Panc1 (cell line): ENCODE data around the gene ABI1. TPM values are rescaled to one million over a fixed set of nuclear protein-coding genes. Genes with fewer than 3 reads are reported as not detected.

Experiments used
- ATAC-seq: fragments of 200-7000 bp; cut with Tn5 transposase; 2 replicates; pipeline ENCODE4 v1.9.1; 2020; ENCODE audit warnings: mild to moderate bottlenecking, moderate library complexity
- BruUV-seq: library from RNA; stranded (reverse); fragments of 400-500 nt; replicated peaks from 2 replicates; lab custom pipeline; 2021; lab: Mats Ljungman, UMichigan
- CTCF ChIA-PET: fragments of 300-600 bp; sonication (Branson Sonifier 250); formaldehyde crosslinking; loops from one replicate; lab custom pipeline; 2022; ENCODE audit warnings: antibody characterized with exemption; lab: Charles Lee
- POLR2A ChIA-PET: fragments of 300-600 bp; sonication (Branson Sonifier 250); formaldehyde crosslinking; loops from one replicate; lab custom pipeline; 2022; ENCODE audit warnings: antibody characterized with exemption; lab: Charles Lee
- DNase-seq: peaks from one replicate; pipeline ENCODE4 v3.0.0-alpha.2; 2010; ENCODE audit warnings: low read depth, low spot score
- H3K27ac ChIP-seq: 2 replicates; pipeline ENCODE4 v1.5.1; 2011; ENCODE audit warnings: mild to moderate bottlenecking, low read length, inconsistent platforms
- H3K27me3 ChIP-seq: fragments of 200-500 bp; sonication (Bioruptor generic); 2 replicates; pipeline ENCODE4 v1.6.0; 2014; ENCODE audit warnings: low read length, inconsistent platforms; ENCODE audit not compliant: control insufficient read depth, insufficient read depth
- H3K36me3 ChIP-seq: fragments of 200-500 bp; sonication (Bioruptor generic); 2 replicates; pipeline ENCODE4 v1.5.1; 2014; ENCODE audit warnings: inconsistent platforms, mild to moderate bottlenecking, low read length, moderate library complexity; ENCODE audit not compliant: control insufficient read depth, insufficient read depth
- H3K4me1 ChIP-seq: 2 replicates; pipeline ENCODE4 v1.5.1; 2011; ENCODE audit warnings: inconsistent platforms, mild to moderate bottlenecking, low read length, moderate library complexity; ENCODE audit not compliant: control insufficient read depth, insufficient read depth
- H3K4me3 ChIP-seq, 2 experiments: 2 replicates each; pipeline ENCODE4 v1.5.1; 2011 to 2012; ENCODE audit warnings: low read depth in 2 of 2, low read length in 2 of 2, mild to moderate bottlenecking in 2 of 2, inconsistent platforms in 1 of 2, moderate library complexity in 1 of 2
- H3K9me3 ChIP-seq: fragments of 200-500 bp; sonication (Bioruptor generic); 2 replicates; pipeline ENCODE4 v1.5.1; 2014; ENCODE audit warnings: low read depth, mild to moderate bottlenecking, inconsistent platforms, low read length, moderate library complexity; ENCODE audit not compliant: control insufficient read depth, insufficient read depth
- CTCF ChIP-seq: fragments of 450-650 bp; IDR thresholded peaks from 2 replicates; pipeline ENCODE4 v1.5.1; 2017; ENCODE audit warnings: mild to moderate bottlenecking
- POLR2AphosphoS5 ChIP-seq: IDR thresholded peaks from 2 replicates; pipeline ENCODE4 v1.6.1; 2012; ENCODE audit warnings: mild to moderate bottlenecking, low read depth, low read length, moderate library complexity
- REST ChIP-seq, 2 experiments: IDR thresholded peaks; 2 replicates each; pipeline ENCODE4 v1.6.1; 2011 to 2012; ENCODE audit warnings: low read depth in 2 of 2, control low read depth in 1 of 2, low read length in 1 of 2, mild to moderate bottlenecking in 1 of 2, moderate library complexity in 1 of 2; ENCODE audit not compliant: insufficient read depth in 1 of 2
- SIN3A ChIP-seq: IDR thresholded peaks from 2 replicates; pipeline ENCODE4 v1.6.1; 2012; ENCODE audit warnings: low read depth, mild to moderate bottlenecking, low read length, moderate library complexity, borderline replicate concordance; ENCODE audit not compliant: insufficient read depth
- TCF7L2 ChIP-seq: IDR thresholded peaks from 2 replicates; pipeline ENCODE4 v1.6.1; 2011; ENCODE audit warnings: mild to moderate bottlenecking, low read depth, low read length, inconsistent platforms
- in situ Hi-C: cut with HindIII; loops from 2 replicates; pipeline ENCODE4 v1.10.0; 2016; ENCODE audit warnings: low sequenced_read_pairs, low pct_unique_long_range_greater_than_20kb
- intact Hi-C: fragments of 100-400 bp; cut with micrococcal nuclease; formaldehyde crosslinking; loops from one replicate; pipeline ENCODE4 v1.10.0; 2022; ENCODE audit not compliant: unreplicated experiment
- total RNA-seq: library from RNA; stranded (reverse); gene quantifications from one replicate; pipeline ENCODE4 v1.2.1, GENCODE V29; 2021; ENCODE audit not compliant: unreplicated experiment

The ABI1 gene
- total RNA-seq, 1 experiment from 2014 or later, result 35.2 TPM

GRCh38 chr10:26855186-26855585 is 5.6 kb downstream of the ABI1 start:
- in situ Hi-C loops, result no loop called here
- TF ChIP-seq SIN3A (no peak), CTCF (no peak), REST (IDR thresholded peaks at IDR 0.05; ENCODE audit: insufficient read depth in 1 of 2, low read depth in 2 of 2, low read length in 1 of 2) (no peak), POLR2AphosphoS5 (no peak), TCF7L2 (no peak)
- no peaks in the 10 kb centered on the region for H3K9me3 ChIP-seq
- CTCF ChIA-PET, result no interaction called here
- DNase-seq (no peak), ATAC-seq (no peak)
- POLR2A ChIA-PET, result no interaction called here
- no peak overlapping the region for H3K4me3 ChIP-seq
- BruUV-seq, result no TSS peak
- intact Hi-C loops, result no loop called here
- H3K4me1 ChIP-seq, result peaks cover 14% of the 10 kb centered on the region
- H3K27me3 ChIP-seq, result no peaks in the 10 kb centered on the region
- H3K36me3 ChIP-seq, result no peaks in the 10 kb centered on the region; the same call in 1 of the 2 replicates
- H3K27ac ChIP-seq, result no peak overlapping the region

GRCh38 chr10:26854524-26854923 is 6.2 kb downstream of the ABI1 start:
- H3K9me3 ChIP-seq, result no peaks in the 10 kb centered on the region
- H3K4me1 ChIP-seq, result peaks cover 14% of the 10 kb centered on the region
- no peaks in the 10 kb centered on the region for H3K36me3 ChIP-seq
- no peak overlapping the region for H3K4me3 ChIP-seq
- DNase-seq (no peak), ATAC-seq (no peak)
- no peaks in the 10 kb centered on the region for H3K27me3 ChIP-seq
- no peak for TF ChIP-seq CTCF
- TF ChIP-seq POLR2AphosphoS5, result no peak
- no peak for TF ChIP-seq REST (IDR thresholded peaks at IDR 0.05; ENCODE audit: insufficient read depth in 1 of 2, low read depth in 2 of 2, low read length in 1 of 2)
- TF ChIP-seq SIN3A, result no peak
- TF ChIP-seq TCF7L2, result no peak
- in situ Hi-C loops, result no loop called here
- H3K27ac ChIP-seq, result no peak overlapping the region
- intact Hi-C loops, result no loop called here
- ChIA-PET POLR2A (no interaction called here), CTCF (no interaction called here)
- no TSS peak for BruUV-seq
